ENCODE results near the gene NRCAM. TPM values are rescaled to one million over a fixed set of nuclear protein-coding genes. Genes with fewer than 3 reads are reported as not detected.

The NRCAM gene
- total RNA-seq, 2 experiments from 2014 or later = 3.4 to 7.0 TPM

GRCh38 chr7:108097703-108098102 lies 358.5 kb downstream of the NRCAM start:
- intact Hi-C loops (cut with DNase I, micrococcal nuclease) = no loop called here
- no peaks in the 10 kb centered on the region for H3K36me3 ChIP-seq (ENCODE audit: insufficient read depth, low read length)
- ATAC-seq (ENCODE audit: poor library complexity) (no peak), DNase-seq (no peak)
- H3K27me3 ChIP-seq (ENCODE audit: control insufficient read depth in 1 of 2, insufficient read depth in 2 of 2, low read length in 2 of 2) = no peaks in the 10 kb centered on the region
- H3K9me3 Mint-ChIP-seq = no peaks in the 10 kb centered on the region
- H3K9me3 ChIP-seq (ENCODE audit: control insufficient read depth in 1 of 2, insufficient read depth in 1 of 2, low read length in 2 of 2) = no peaks in the 10 kb centered on the region
- no peak overlapping the region for H3K4me3 ChIP-seq (ENCODE audit: low read length)
- CTCF ChIA-PET = no interaction called here
- no peaks in the 10 kb centered on the region for H3K4me1 ChIP-seq (ENCODE audit: insufficient read depth, low read length)
- no peak overlapping the region for H3K27ac Mint-ChIP-seq
- no peaks in the 10 kb centered on the region for H3K36me3 Mint-ChIP-seq (ENCODE audit: low read depth)
- POLR2A ChIA-PET = no interaction called here
- no peak overlapping the region for H3K4me3 Mint-ChIP-seq
- H3K27ac ChIP-seq (ENCODE audit: low read depth in 1 of 2, low read length in 2 of 2) = no peak overlapping the region
- no peaks in the 10 kb centered on the region for H3K4me1 Mint-ChIP-seq (ENCODE audit: low read depth)
- H3K27me3 Mint-ChIP-seq = peaks cover 34% of the 10 kb centered on the region
- TF ChIP-seq CTCF (IDR thresholded peaks at IDR 0.05) = no peak

Other genes with a start within 250 kb of the NRCAM start
- gene PNPLA8, start 69.7 kb upstream of the NRCAM start, total RNA-seq = 10 to 100 TPM; 85.9 to 88.6 TPM
- gene THAP5, start 113.3 kb upstream of the NRCAM start, total RNA-seq = 10 to 100 TPM; 11.7 to 12.6 TPM
- gene DNAJB9, start 113.4 kb upstream of the NRCAM start, total RNA-seq = 10 to 100 TPM; 66.5 to 72.1 TPM